HFF-Myc (cell line): ENCODE results near the gene SARS2.

Experiments used
- DNase-seq: peaks from one replicate; pipeline ENCODE4 v3.0.0-alpha.2; 2011; ENCODE audit warnings: low read depth; ENCODE audit errors: extremely low read depth
- H3K4me3 ChIP-seq: replicated peaks from 2 replicates; pipeline ENCODE4 v1.5.1; 2011; ENCODE audit warnings: low read depth, mild to moderate bottlenecking, control low read depth, low read length
- TF ChIP-seq, protein P1 (sequence below): IDR thresholded peaks from 2 replicates; pipeline ENCODE4 v1.5.1; 2012; ENCODE audit warnings: mild to moderate bottlenecking, low read depth, low read length, control low read depth; ENCODE audit errors: missing control alignments

Gene SARS2

DNA sequence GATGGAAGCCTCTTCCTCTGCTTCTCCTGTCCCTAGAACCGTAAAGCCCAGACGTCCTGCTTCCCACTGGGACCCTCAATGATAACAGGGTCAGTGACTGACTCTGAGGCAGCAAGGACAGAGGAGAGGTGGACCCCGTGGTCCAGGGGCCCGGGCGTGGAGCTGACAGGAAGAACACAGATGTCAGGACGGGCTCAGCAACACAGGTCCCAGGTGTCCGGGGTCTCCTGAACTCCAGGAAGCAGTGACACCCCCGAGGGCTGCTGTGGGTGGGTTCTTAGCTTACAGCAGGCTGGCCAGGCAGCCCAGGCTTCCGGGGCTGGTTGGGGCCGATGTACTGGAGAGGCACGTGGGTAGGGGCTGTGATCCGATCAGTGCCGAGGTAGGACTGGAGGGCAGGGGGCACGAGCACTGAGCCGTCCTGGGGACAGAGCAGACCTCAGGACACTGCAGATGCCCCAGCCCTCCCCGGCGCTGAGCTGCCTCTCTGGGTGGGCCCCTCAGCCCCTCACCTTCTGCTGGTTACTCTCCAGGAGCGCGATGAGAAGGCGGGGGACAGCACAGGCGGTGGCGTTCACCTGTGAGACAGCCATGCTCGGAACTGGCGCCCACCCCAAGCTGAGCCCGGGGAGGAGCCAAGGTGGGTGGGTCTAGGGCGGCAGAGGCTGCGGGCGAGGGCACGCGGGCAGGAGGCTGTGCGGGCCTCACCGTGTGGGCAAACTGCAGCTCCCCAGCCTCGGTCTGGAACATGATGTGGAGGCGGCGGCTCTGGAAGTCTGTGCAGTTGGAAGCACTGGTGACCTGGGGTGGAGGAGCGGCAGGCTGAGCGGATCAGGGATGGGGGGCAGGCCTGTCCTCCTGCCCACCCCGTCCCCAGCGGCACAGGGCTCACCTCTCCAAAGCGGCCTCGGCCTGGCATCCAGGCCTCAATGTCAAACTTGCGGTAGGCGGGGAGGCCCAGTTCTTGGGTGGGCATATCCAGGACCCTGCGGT lies 14.9 kb downstream of the SARS2 start:
- no peak for DNase-seq

DNA sequence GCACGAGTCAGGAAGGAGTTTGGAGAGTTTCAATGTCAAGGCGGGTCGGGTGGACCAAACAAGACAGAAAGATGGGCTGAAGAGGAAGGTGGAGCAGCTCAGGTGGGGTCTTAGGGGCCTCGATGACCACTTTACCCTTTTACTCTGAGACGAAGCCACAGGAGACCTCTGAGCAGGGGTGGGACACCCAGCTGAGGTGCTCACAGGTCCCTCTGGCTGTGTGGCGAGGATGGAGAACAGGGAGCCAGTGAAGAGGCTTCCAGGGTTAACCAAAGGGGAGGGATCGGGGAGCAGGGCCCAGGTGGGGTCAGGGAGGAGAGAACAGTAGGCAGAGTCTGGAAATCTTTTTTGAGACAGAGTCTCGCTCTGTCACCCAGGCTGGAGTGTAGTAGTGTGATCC lies 16.6 kb downstream of the SARS2 start:
- no peak for DNase-seq
- TF ChIP-seq, protein P1, sequence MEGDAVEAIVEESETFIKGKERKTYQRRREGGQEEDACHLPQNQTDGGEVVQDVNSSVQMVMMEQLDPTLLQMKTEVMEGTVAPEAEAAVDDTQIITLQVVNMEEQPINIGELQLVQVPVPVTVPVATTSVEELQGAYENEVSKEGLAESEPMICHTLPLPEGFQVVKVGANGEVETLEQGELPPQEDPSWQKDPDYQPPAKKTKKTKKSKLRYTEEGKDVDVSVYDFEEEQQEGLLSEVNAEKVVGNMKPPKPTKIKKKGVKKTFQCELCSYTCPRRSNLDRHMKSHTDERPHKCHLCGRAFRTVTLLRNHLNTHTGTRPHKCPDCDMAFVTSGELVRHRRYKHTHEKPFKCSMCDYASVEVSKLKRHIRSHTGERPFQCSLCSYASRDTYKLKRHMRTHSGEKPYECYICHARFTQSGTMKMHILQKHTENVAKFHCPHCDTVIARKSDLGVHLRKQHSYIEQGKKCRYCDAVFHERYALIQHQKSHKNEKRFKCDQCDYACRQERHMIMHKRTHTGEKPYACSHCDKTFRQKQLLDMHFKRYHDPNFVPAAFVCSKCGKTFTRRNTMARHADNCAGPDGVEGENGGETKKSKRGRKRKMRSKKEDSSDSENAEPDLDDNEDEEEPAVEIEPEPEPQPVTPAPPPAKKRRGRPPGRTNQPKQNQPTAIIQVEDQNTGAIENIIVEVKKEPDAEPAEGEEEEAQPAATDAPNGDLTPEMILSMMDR: no peak

More for the DNA sequence above, 14.9 kb downstream of the SARS2 start:
- H3K4me3 ChIP-seq: no peak overlapping the region
- TF ChIP-seq, protein P1: no peak

GRCh38 chr19:38912600-38913514 lies 17.7 kb downstream of the SARS2 start:
- TF ChIP-seq, protein P1: no peak
- no peak overlapping the region for H3K4me3 ChIP-seq
- DNase-seq: no peak

More for the DNA sequence above, 16.6 kb downstream of the SARS2 start:
- H3K4me3 ChIP-seq: no peak overlapping the region

DNA sequence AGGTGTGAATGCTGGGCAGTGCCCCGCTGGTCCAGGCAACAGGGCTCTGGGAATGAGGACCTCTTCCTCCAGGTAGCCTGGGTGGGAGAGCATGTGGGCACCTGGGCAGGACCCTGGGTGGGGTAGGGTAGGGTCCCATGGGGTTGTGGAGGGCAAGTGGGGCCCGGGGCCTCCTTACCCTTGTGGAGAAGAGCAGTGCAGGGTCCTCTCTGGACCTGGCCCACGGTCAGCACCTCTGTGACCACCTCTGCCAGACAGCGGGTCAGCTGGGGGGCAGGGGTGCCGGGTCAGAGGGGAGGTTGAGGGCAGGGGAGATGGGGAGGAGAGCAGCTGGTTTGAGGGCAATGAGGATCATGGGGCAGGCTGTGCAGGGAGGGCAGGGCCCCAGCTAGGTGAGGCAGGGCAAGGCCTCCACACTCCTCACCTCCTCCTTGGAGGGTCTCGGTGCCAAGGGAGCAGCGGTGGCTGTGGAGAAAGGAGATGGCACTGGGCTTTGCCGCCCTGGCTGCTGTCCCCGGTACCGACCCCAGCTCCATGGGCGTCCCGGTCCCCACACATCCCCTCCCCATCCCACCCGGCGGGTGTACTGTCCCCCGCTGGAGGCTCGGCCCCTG lies 19.1 kb downstream of the SARS2 start:
- H3K4me3 ChIP-seq: no peak overlapping the region
- TF ChIP-seq, protein P1: no peak
- no peak for DNase-seq

DNA sequence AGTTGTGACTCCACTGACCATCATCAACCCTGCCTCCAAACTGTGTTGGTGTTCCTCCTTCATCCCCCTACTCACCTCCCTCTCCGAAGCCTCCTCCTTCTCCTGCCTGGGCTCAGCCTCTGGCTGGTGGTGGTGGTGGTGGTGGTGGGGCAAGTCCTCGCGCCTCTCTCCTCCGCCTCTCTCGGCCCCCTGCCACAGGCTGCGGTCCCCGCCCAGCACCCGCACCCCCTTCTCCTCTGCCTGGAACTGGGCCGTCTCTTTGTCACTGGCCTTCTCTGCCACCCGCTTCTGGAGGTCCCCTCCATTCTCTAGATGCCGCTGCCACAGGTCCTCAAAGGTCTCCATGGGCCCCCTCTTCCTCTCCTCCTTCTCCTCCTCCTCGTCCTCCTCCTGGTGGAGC lies 20.1 kb downstream of the SARS2 start:
- H3K4me3 ChIP-seq: no peak overlapping the region
- DNase-seq: no peak
- TF ChIP-seq, protein P1: no peak

DNA sequence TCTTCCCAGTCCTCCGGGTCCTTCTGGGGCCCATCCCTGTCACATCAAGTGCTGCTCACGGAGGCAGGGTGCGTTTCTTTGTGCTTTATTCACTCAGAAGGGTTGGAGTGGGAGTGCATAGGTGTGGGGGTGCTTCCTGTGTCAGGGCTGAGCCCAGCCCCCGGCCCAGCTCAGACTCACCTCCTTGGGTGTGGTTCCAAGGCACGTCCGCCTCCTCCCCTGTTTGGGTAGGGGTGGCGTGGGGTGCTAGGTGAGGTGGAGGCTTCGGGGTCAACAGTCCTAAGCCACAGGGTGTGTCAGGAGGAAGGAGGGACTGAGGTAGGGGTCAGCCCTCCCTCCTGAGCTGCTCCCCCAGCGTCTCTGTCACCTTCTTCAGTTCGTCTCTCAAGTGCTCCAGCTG lies 21.7 kb downstream of the SARS2 start:
- DNase-seq: no peak
- TF ChIP-seq, protein P1: no peak
- H3K4me3 ChIP-seq: no peak overlapping the region
